HG02938 (cell line): ENCODE data around the gene GABRG3.
"Not testable (repeated sequence)": the region's sequence is repeated elsewhere in the genome, so short reads cannot be mapped to it uniquely, and the experiment has no call there.

Experiments used
- ATAC-seq: cut with Tn5 transposase; IDR thresholded peaks from one replicate; pipeline ENCODE4 v1.9.1; 2021; ENCODE audit warnings: mild to moderate bottlenecking, moderate library complexity; ENCODE audit not compliant: unreplicated experiment

The GABRG3 gene

DNA sequence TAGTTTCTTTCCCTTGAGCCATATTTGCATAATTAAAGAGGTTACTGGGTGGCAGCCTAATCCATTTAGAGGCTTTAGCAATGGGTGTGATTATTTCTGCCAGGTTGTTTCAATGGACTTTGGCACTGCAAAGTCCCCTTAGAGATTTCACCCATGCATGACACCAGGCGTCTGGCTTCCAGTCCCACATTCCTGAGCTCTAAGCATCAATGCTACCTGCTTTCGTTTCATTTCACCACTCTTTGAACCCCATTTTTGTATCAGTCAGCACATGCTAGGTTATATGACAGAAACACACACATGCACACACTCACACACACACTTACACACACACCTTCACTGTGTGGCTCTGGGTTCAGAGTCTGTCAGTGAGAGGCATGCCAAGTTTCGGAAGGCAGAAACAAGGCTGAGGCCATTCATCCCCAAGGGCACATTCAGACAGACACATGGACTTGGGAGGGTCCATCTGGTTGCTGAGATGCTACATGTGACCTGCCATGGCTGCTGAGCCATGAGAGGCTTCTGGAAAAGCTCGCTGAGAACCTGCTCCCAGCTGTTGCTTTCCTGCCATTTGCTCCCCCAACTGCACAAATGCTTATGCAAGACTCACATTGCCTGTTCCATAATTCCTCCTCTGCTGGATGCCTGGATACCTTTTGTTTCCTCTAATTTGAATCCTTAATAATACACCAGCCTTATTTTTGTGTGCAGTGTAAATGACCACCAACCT is 354.1 kb downstream of the GABRG3 start:
- no peak for ATAC-seq

DNA sequence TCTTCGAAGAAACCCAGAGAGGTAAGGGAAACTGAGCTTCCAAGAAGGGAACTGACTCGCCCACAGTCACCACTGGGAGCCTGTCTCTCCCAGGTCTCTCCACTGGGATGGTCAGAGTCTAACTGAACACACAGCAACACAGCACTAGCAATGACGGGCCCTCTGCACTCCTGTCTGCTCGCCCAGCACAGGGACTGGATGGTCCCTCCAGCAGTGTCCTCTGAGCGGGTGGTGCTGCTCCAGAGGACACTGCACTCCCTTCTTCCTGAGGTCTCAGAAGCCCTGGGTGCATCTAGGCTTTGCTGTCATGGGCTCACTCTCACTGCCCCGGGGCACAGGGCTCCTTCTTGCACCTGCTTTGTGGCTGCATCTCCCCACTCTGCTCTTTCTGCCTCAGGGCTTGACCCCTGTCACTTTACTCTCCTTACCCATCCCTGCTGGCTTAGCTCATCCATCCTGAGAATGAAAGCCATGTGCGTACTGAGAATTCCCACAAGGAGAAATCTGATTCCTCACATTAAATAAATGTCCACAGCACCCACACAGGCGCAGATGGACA is 356.6 kb downstream of the GABRG3 start:
- ATAC-seq = no peak

DNA sequence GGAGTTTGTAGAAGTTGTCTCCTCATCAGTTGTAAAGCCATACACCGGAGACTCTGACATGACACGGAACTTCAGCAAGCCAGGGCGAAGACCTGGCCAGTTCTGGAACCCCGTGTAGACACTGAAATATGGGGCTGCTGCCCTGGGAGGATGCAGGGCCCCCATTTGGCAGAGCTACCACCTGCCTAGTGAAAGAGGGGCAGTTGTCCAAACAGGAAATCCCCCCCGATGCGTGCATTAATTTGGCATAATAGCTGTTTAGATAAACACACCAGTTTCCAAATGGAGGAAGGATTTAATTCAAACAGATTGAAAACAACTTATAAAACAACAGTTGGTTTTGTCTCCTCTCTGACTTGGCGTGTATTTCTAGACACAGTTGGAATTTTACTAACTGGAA is 357.2 kb downstream of the GABRG3 start:
- no peak for ATAC-seq

DNA sequence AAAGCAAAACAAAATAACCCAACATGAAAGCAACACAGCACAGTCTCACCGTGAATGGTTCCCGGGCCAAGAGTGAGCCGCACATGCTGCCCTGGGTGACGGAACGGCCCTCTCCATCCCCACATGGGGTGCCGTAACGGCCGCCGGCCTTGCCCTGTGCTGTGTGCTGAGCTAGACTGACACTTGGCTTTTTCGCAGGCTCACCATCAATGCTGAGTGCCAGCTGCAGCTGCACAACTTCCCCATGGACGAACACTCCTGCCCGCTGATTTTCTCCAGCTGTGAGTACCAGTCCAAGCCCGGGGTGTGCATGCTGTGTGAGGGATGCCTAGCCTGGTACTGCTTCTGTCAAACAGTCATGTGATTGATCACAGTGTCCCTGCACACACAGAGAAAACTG is 357.6 kb downstream of the GABRG3 start:
- ATAC-seq = no peak

DNA sequence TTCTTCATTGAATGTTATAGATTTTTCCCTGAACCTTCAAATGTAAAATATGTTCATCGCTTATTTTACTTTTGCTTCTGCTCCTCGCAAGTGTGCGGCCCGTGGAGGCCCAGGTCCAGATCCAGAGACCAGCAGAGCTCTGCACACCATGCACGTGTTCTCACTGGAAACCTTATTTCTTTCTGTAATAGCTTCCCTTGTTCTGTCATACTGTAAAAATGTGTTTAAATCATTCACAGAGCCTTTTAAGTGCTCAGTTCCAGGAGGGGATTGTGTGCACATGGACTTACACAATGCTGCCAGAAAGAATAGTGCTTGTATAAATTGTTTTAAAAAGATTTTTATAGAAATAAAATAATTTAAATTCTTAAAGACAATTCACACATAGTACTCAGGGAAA is 359.3 kb downstream of the GABRG3 start:
- no peak for ATAC-seq

DNA sequence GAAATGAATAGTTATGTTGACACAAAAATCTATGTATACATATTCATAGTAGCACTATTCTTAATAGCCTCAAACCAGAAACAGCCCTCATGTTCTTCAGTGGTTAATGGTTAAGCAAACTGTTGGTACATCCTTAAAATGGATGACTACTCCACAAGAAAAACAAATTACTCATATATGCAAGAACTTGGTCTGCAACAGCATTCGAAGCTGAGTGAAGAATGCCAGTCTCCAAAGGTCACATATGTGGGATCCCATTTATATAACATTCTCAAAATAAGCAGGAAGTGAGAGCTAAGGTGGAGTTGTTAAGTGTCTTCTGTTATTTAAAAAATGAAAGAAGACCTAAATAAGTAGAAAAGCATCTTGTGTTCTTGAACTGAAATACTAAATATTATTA is 365.7 kb downstream of the GABRG3 start:
- no peak for ATAC-seq

DNA sequence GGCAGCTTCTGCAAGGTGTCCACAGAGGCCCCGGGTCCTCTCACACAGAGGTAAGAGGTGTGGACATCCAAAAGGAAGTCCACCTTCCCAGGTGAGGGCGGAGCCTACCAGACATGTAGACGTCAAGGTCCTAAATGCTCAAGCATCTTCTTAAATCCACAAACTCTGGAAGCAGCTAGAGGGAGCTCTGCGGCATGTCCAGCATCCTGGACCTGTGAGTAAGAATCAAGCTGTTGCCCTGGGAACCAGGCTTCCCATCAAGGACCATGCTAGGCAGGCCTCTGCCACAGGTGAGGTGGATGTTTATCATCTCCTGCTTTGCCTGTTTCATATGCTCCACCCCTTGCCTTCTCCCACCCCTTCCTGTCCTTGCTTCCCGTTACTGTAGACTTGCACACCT is 368.2 kb downstream of the GABRG3 start:
- ATAC-seq = no peak

DNA sequence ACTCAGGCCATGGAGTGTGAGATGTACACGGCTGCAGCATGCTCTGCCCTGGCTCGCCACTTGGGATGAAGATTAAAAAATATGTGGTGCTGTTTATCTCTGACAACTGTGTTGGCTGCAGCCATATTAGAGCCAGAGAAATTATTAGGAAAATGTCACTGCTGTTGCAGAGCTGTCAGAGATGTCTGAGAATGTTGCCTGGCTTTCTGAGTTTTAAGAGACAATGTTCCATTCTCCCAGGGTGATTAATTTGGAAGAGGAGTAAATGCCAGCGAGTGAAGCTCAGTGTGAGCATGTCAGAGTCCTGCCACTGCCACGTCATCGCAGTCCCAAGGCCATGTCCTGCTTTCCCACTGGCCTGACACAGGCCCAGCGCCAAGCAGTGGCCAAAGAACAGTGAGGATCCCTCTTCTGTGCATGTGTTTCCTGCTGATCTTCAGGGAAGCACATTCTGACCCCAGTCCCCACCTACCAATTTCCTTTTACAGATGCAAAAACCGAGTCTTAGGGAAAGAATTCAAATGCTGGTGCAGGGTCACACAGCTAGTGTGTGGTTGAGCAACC is 370.9 kb downstream of the GABRG3 start:
- ATAC-seq = no peak

DNA sequence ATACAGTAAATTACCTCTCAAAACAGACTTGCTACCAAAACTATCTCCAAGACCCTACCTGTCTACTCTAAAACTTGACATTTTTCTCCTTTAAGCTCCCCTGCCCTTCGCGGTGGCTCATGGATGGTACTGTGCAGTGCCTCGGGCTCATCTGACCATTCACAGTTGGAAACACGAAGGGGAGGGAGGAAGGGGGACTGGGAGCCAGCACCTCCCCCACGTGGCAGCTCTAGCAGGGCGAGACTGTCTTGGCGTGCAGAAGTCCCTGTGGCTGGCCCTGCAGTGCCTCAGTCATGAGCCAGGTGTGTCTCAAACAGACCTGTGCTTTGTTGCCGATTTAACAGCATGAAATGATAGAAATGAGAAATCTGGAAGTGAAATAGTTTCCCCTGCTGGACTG is 372.0 kb downstream of the GABRG3 start:
- no peak for ATAC-seq

DNA sequence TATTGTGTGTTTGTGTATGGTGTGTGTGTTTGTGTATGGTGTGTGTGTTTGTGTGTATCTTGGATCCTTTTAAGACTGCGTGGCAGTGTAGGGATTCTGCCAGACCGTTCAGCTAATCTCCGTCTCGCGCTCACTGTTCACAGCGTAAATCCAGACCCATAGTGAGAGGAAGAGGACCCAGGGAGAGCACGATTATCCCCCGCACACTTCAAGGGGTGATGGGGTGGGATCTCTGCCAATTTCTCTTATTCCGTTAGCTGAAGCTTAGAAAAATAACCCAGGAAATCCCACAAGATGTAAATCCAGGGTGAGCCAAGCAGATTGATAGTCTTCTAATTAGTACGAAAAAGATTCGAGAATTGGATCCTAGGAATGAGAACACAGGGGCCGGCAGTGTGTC is 381.2 kb downstream of the GABRG3 start:
- ATAC-seq = no peak

DNA sequence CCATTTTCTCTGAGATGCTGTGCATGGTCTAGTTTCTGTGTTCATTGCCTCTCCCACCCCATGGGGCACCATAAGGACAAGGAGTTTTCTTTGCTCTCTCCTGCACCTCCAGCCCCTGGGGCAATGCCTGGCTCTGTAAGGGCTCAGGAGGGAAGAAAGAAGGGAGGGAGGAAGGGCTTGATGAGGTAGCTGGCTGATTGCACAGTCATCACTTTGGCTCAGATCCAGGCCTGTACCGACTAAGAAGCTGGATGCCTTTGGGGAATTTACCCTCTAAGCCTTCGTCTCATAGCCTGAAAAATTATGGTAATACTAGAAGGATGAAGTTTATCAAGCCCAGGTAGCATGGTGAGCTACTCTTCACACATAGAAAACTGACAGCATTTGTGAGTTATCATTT is 382.9 kb downstream of the GABRG3 start:
- no peak for ATAC-seq

DNA sequence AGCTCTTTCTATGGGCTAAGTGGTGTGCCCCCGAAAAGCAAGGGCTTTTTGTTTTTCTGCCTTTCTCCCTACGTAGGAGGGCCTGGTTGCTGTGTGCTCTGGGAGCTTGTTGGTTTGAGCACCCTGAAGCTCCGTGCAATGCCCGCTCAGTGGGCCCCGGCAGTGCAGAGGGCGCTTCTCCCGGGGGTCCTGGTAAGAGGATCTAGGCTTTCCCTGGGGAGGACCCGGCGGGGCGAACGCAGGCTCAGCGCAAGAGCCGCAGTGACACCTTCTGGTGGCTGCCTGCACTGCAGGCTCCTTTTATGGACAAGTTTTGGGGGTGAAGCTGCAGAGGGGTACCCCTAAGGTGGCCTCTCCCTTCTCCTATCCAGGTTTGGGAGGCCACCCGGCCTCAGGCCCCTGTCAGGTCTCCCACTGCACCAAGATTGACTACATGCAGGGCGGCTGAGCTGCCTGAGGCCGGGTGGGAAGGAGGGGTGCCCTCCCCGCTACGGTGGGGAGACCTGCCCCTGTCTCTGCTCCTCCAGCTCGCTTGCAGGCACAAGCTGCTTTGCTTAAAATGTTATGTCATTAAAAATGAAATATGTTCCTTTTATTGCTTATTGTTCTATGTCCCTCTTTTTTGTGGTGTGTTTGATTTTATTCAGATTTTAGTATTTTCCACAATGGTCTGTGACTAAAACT is 387.9 kb downstream of the GABRG3 start:
- ATAC-seq = no peak

DNA sequence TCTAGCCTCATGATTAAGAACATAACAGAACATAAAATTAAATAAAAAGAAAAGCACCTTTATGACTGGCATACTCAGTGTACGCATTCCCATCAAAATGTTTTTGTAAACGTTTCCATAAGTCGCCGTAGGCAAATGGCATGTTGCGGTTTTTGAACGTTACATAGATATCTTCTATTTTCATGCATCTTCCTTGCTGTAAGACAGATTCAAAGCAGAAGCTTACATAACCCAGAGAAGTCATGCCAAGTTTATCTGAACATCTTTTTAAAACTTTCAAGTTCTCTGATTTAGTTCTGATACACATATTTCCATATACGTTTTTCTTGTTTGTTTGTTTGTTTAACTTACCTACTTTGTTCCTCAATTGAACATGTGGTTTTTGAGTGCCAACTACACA is 388.6 kb downstream of the GABRG3 start:
- no peak for ATAC-seq

DNA sequence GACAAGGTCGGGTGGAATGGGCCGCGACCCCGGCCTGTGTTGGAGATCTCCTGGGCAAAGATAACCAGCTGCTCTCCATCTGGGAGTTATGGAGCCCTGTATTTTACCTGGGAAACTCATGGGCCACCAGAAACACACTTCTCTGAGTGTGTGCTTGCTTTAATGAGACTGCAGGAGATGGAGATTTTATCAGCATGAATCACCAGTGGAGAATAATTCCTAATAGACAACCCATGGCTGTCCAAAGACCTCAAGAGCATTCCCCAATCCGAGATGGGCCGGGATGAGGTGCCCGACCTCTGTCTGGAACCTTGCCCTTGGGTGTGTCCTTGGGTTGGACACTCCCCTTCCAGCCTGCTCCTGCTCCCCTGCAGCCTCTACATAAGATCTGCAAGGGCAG is 389.3 kb downstream of the GABRG3 start:
- no peak for ATAC-seq

DNA sequence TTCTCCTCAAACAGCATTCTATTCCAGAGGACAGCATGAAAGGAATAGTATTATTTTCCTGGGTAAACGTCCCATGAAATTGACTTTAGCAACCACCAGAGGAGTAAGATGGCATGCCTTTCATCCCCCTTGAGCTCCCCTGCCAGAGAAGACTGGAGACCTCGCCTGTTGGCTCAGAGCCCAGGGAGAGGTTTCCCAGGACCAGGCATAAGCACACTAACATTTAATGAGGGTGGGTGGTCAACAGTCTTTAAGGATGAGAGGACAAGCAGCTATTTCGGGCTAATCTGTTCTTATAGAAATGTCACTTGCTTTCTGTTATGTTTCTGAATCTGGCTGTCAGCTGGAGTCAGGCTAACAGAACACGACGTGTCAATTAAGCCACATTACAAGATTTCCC is 390.5 kb downstream of the GABRG3 start:
- ATAC-seq = no peak

DNA sequence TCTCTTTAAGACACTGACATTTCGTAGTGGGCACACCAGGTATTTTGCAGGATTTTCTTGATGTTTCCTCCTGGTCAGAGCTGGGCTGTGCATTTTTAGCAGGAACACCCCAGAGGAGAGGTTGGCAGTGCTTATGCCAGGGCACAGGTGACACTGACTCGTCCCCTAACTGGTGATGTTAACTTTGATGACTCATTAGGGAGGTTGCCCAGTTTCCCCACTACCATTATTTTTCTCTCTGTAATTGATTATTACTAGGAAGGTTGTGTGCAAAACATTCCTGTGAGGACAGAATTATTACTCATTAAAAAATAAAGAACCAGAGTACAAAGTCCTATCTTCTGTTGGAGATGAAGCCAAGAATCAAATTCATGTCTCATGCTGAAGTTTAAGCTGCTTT is 394.5 kb downstream of the GABRG3 start:
- no peak for ATAC-seq

DNA sequence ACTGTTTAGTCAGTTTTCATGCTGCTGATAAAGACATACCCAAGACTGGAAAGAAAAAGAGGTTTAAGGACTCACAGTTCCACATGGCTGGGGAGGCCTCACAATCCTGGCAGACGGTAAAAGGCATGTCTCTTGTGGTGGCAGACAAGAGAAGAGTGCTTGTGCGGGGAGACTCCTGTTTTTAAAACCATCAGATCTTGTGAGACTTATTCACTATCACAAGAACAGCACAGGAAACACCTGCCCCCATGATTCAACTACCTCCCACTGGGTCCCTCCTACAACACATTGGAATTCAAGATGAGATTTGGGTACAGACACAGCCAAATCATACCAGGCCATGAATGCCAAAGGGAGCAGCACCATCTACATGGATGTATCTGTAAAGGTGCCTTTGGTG is 406.4 kb downstream of the GABRG3 start:
- not testable (repeated sequence) for ATAC-seq

DNA sequence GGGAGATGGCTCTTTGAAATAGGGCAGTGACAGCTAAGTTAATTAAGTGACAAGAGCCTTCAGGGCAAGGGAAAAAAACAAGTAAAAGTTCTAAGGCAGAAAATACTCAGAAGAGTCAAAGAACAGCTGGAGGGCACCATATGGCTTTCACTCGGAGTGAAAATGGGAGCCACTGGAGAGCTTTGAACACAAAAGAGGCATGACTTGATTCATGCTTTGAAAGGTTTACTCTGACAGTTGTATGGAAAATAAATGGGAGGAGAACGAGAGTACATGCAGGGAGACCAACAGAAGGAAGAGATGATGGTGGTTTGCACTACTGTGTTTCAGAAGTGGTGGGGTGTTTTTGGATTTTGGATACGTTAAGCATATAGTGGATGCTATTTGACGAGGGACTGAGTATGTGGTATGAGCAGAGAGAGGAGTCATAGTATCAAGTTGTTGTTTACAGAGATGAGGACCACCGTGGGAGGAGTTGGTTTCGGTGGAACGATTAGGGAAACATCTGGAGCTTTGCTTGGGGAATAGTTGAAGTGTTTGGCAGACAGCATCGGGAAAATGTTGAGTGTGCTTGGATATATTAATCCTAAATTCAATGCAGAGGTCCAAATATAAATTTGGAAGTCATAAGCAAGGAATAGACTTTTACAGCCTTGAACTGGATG is 411.5 kb downstream of the GABRG3 start:
- no peak for ATAC-seq

DNA sequence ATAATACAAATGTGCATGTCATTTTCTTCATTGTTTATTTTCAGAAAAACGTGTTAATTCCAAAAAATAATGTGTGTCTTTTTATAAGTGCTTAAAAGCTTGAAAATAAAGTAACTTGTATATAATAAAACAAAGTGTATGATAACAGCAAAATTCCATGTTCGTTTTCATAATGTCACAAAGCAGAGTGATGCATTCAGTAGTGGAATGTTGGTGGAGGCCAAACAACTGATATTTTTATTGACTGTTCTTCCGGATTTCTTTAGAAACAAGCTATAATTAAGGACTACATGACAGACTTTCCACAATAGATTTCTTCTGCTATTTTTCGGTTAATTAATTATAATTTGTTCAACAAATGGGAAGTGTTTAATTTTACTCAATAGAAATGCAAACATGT is 412.7 kb downstream of the GABRG3 start:
- ATAC-seq = no peak

DNA sequence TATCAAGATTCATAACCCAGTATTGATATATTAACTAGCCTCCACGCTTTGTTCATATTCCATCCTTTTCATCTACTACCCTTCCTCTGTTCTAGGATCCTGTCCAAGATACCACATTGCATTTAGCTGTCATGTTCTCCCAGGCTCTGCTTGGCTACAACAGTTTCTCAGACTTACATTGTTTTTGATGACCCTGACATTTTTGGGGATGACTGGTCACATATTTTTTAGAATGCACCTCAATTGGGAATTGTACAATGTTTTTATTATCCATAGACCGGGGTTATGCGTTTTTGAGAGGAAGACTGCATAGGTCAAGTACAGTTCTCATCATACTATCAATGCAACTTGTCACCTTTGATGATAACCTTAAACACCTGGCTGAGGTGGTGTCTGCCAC is 421.2 kb downstream of the GABRG3 start:
- no peak for ATAC-seq

DNA sequence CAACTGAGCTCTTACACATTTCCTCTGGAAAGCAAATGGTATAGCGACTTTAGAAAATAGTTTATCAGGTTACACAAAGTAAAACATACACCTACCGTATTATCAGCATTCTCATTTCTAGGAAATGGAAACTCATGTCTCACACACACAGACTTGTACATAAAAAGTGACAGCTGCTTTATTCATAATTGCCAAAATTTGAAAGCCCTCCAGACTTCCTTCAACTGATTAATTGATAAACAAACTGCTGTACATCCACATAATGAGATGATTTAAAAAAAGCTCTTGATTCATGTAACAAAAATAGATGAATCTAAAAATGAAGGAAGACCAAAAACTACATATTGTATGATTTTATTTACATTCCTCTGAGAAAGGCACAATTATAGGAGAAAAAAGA is 425.5 kb downstream of the GABRG3 start:
- no peak for ATAC-seq

DNA sequence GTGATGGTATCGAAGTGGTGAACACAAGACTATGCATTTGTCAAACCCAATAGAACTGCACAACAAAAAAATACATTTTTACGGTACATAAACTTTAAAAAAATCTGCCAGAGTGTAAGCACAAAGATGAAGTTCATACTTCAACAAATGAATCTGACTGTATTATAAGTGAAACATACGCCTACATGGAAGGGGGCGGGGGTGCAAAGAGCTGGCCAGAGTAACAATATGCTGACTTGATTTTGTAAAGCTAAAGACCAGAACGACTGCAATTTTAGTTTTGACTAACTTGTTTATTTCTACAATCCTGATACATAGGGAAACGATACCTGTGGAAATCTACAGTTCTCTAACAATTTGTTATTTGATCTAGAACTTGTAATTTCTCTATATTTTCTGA is 426.0 kb downstream of the GABRG3 start:
- ATAC-seq = no peak
